Measurements from ENCODE around the gene SECISBP2.

The SECISBP2 gene

GRCh38 chr9:89363311-89363670 lies 45.0 kb downstream of the SECISBP2 start:
- H3K4me3 ChIP-seq (ENCODE audit: low read depth, low read length) = no peak overlapping the region
- DNase-seq (ENCODE audit: low read depth, low spot score) = no peak
- no peak for TF ChIP-seq CTCF (IDR thresholded peaks at IDR 0.05; ENCODE audit: low read depth, low read length)
- in situ Hi-C loops (cut with HindIII; ENCODE audit: low sequenced_read_pairs) = no loop called here

- H3K4me3 ChIP-seq (ENCODE audit: low read depth, low read length) = no peak overlapping the region
- no peak for TF ChIP-seq CTCF (IDR thresholded peaks at IDR 0.05; ENCODE audit: low read depth, low read length)
- in situ Hi-C loops (cut with HindIII; ENCODE audit: low sequenced_read_pairs) = no loop called here
- DNase-seq (ENCODE audit: low read depth, low spot score) = no peak
Observed at GRCh38 chr9:89363921-89364665, 45.8 kb downstream of the SECISBP2 start.

- in situ Hi-C loops (cut with HindIII; ENCODE audit: low sequenced_read_pairs) = no loop called here
- no peak for TF ChIP-seq CTCF (IDR thresholded peaks at IDR 0.05; ENCODE audit: low read depth, low read length)
- no peak for DNase-seq (ENCODE audit: low read depth, low spot score)
- H3K4me3 ChIP-seq (ENCODE audit: low read depth, low read length) = no peak overlapping the region
Observed at GRCh38 chr9:89364666-89365531, 46.6 kb downstream of the SECISBP2 start.

GRCh38 chr9:89365532-89365912 lies 47.2 kb downstream of the SECISBP2 start:
- no peak overlapping the region for H3K4me3 ChIP-seq (ENCODE audit: low read depth, low read length)
- no peak for DNase-seq (ENCODE audit: low read depth, low spot score)
- in situ Hi-C loops (cut with HindIII; ENCODE audit: low sequenced_read_pairs) = no loop called here
- TF ChIP-seq CTCF (IDR thresholded peaks at IDR 0.05; ENCODE audit: low read depth, low read length) = no peak

- in situ Hi-C loops (cut with HindIII; ENCODE audit: low sequenced_read_pairs) = no loop called here
- no peak for DNase-seq (ENCODE audit: low read depth, low spot score)
- no peak for TF ChIP-seq CTCF (IDR thresholded peaks at IDR 0.05; ENCODE audit: low read depth, low read length)
- no peak overlapping the region for H3K4me3 ChIP-seq (ENCODE audit: low read depth, low read length)
Observed at GRCh38 chr9:89366711-89367110, 48.4 kb downstream of the SECISBP2 start.

GRCh38 chr9:89367281-89367680 lies 49.0 kb downstream of the SECISBP2 start:
- in situ Hi-C loops (cut with HindIII; ENCODE audit: low sequenced_read_pairs) = no loop called here
- no peak for TF ChIP-seq CTCF (IDR thresholded peaks at IDR 0.05; ENCODE audit: low read depth, low read length)
- no peak overlapping the region for H3K4me3 ChIP-seq (ENCODE audit: low read depth, low read length)
- no peak for DNase-seq (ENCODE audit: low read depth, low spot score)
